Stimulated activated naive CD8-positive, alpha-beta T cell treated with anti-CD3 and anti-CD28 coated beads, Interleukin-15, Interleukin-2, amounts not matched to agents 100 U/mL and 50 U/mL, for 24 hours (primary cell): ENCODE data around the gene IBTK.
A peak's percentile ranks its signal among the peaks of the same experiment; 100 is the strongest.
"Not testable (repeated sequence)": the region's sequence is repeated elsewhere in the genome, so short reads cannot be mapped to it uniquely, and the experiment has no call there.

Experiments
- ATAC-seq: fragments of 150-1000 bp; cut with Tn5 transposase; one replicate; pipeline ENCODE4 v1.10.0; 2021
- DNase-seq: peaks from one replicate; pipeline ENCODE4 v3.0.0; 2021

The IBTK gene

DNA sequence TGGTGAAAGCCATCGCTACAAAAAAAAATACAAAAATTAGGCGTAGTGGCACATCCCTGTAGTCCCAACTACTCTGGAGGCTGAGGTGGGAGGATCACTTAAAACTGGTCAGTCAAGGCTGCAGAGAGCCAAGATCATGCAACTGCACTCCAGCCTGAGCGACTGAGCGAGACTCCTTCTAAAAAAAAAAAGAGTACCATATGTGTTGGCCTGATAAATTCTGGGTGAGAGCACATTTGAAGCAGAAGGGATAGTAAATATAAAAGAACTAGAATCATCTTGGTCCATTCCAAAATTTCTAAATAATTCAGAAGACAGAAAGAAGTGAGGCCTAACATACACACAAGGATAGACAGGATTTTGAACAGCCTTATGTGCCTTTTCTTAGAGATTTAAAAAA lies 2.2 kb downstream of the IBTK start:
- ATAC-seq: no peak
- no peak for DNase-seq

- DNase-seq (no peak), ATAC-seq (no peak)
These were observed 3.7 kb downstream of the IBTK start for GRCh38 chr6:82243884-82244283.

DNA sequence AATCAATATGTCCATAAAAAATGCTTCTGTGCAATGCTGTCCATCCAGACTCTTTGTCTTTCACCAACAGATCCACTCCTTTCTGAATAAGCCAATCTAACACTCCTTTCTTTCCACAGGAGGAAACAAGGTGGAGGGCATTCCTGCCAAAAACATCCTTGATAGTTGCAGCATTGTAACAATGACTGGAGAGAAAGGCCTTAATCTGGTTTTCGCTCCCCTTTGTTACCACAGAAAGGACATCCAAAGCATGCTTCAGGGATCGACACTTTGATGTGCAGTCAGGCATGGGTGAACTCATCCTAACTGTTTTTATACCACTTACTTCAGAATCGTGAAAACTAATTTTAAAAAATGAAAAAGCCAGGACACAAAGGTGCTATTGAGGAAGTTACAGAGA lies 7.4 kb downstream of the IBTK start:
- ATAC-seq (no peak), DNase-seq (no peak)

DNA sequence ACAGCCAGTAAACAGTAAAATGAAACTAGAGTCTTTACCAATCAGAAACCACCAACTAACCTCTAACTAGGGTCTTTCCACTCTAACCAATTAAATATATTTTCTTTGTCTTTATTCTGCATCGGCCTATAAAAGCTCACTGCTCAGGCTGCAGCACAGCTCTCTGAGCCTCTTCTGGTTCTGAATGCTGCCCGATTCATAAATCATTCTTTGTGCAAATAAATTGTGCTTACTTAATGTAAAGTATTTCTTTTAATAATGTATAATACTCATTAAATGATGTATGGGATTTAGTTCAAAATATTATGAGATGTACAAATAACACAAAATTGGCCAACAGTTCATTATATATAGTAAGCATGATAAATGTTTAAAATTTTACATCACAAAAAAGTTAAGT lies 7.9 kb downstream of the IBTK start:
- DNase-seq: no peak
- ATAC-seq: no peak

- ATAC-seq (no peak), DNase-seq (no peak)
These were observed 10.5 kb downstream of the IBTK start for GRCh38 chr6:82237013-82237412.

DNA sequence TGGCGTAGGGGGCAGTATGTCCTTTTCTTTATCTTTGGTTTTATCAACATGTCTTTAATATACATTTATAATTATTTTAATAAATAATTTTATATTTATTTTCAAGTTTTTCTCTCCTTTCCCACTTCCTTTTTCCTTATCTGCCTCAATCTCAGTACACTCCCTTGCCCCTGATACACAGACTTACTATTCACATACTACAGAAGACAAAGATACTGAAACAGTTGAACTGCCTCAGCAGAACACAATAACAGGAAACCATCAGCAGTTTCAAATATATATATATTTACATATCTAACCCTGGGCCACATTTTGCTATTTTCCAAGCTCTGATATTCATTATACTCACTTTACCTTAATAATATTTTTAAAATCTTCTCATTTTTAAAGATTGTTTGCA lies 19.8 kb downstream of the IBTK start:
- ATAC-seq: no peak
- no peak for DNase-seq

GRCh38 chr6:82220167-82220566 lies 27.4 kb downstream of the IBTK start:
- no peak for ATAC-seq
- no peak for DNase-seq

DNA sequence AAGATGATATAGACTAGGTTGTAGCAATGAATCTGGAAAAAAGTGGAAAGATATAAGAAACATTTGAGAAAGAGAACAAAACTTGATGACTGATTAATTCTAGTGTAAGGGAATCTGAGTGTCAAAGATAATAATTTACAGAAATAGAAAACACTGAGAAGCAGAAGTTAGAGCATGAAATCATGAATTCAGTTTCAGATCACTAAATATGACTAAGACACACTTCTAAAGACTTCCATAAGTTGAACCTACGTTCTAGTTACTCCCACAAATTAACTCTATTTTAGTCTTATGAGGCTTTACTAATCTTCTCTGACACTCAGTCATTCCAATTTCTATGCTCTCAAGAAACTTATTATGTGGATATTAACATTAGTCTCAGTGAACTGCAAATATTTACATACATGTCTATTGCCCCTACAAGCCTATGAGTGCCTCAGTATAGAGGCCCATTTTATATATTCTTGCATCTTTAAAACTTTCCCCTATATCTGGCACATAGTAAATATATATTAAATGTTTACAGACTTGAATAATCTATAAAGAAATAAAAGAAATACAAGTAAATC lies 30.4 kb downstream of the IBTK start:
- no peak for DNase-seq
- ATAC-seq: no peak

DNA sequence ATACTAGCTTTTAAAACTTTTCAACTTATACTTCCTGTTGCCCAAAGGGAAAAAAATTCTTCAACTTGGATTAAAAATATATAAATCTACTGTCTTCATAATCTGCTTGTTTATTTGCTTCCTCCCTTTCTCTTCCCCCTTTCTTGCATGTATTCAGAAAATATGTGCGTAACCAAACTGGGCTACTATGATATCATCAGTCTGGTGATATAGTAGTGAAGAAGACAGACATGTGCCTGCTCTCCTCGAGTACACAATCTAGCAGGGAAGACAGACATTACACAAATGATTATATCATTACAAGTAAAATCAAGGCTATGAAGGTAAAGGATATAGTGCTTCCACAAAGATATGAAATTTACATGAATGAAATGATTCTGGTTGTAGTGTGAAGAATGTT lies 31.0 kb downstream of the IBTK start:
- no peak for ATAC-seq
- no peak for DNase-seq

DNA sequence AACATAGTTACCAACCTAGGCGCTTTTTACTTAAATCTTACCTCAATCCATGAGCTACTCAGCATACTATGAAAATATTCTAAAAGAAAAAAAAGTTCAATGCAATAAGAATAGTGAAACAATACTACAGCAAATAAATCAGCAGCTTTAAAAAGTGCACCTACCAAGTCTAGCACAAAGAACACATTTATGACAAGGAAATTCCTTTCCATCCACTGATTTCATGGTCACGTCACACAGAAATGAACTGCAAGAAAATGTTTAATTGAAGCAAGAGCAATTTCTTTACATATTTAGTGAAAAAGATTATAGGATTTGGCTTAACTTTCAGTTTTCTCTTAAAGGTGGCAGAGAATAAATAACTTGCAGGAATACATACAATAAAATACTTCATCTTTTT lies 36.2 kb downstream of the IBTK start:
- DNase-seq (no peak), ATAC-seq (no peak)

DNA sequence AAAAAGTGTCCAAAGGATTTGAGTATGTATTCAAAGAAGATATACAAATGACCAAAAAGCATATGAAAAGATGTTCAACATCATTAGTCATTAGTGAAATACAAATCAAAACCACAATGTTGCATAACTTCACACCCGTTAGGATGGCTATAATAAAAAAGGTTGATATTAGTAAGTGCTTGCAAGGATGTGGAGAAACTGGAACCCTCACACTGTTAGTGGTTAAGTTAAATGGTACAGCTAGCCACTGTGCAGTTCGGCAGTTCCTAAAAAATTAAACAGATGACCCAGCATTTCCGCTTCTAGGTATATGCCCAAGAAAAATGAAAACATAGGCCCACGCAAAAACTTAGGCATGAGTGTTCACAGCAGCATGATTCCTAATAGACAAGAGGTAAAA lies 38.6 kb downstream of the IBTK start:
- ATAC-seq: no peak
- no peak for DNase-seq

DNA sequence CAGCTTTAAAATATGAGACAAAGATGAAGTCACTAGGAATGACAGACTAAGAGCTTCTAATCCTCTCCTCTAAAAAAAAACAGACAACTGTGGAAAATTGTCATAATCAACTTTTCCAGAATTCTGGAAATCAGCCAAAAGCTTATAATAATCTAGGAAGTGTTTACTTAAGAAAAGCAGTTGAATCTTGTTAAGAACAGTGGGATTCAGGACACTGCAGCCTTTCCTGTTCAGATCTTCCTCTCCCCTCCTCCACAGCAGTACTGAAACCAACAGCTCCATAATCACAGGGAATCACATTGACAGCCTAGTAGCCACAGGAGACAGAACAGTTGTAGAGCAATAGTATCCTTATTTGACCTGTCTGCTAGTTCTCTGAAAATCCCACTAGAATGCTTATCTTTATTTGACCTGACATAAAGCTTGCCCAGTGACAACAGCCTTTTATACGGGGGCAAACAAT lies 41.6 kb downstream of the IBTK start:
- ATAC-seq: no peak
- no peak for DNase-seq

DNA sequence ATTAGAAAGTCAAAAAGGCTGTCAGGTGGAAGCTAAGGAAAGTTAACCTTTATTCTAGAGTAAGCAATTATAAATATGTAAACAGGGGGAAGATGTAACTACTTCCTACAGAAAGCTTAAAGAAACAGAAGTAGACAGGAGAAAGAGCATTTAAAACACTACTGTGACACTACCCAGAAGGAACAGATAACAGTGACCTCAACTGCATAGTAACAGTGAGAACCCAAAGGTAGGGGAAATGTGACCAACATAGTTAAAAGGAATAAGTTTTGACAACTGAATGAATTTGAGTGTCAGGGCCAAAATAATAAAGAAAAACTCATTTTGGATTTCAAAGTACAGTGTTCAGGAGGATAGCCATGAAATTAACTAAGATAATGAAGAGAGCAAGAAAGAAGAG lies 43.5 kb downstream of the IBTK start:
- no peak for DNase-seq

GRCh38 chr6:82197784-82198183 lies 49.8 kb downstream of the IBTK start:
- ATAC-seq (no peak), DNase-seq (no peak)

More for the DNA sequence above, 43.5 kb downstream of the IBTK start:
- ATAC-seq: no peak

- not testable (repeated sequence) for DNase-seq, ATAC-seq
These were observed 50.3 kb downstream of the IBTK start for GRCh38 chr6:82197245-82197644.

DNA sequence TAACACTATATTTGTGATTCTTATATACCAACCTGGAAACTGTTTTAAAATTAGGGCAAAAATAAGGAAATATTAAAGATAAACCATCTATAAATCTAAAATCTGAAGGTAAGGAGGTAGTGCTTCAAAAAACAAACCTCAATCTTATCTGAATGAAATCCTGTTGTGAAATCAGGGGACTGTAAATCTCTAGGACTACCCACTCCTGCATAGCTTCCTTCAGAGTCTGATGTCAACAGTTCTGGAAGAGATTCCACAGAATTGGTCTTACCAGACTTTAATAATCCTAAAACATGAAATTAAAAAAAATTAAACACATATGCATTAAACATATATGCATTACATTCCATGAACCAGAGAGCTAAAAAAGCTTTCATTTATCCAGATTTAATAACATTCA lies 51.4 kb downstream of the IBTK start:
- ATAC-seq: no peak

GRCh38 chr6:82195619-82196018 lies 51.9 kb downstream of the IBTK start:
- ATAC-seq (no peak), DNase-seq (no peak)

More for the DNA sequence above, 51.4 kb downstream of the IBTK start:
- DNase-seq: no peak

GRCh38 chr6:82185948-82186535 lies 61.5 kb downstream of the IBTK start:
- ATAC-seq: no peak
- DNase-seq: no peak

DNA sequence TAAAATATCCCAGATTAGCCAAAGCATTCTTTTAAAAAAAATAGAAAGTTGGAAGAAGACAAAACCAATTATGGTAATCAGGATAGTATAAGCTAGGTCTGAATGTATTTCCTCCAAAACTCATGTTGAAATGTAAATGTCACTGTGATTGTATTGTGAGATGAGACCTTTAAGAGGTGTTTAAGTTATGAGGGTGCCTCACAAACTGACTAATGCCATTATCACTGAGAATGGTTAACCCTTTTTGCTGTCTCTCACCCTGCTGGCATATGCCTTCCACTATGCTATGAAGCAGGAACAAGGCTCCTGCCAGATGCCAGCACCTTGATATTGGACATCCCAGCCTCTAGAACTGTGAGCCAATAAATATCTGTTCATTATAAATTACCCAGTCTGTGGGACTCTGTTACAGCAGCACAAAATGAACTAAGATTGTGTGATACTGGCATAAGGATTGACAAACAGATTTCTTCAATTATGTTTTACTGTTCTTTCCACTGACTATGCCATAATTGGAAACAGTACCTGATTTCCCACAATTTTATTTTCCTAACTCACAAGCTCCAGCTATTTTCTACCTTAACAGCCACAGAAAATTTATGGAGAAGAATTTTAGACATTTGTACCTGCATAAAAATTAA lies 63.8 kb downstream of the IBTK start:
- DNase-seq: no peak
- peak; percentile 59 for ATAC-seq

- no peak for DNase-seq
- ATAC-seq: peak; percentile 43
These were observed 64.8 kb downstream of the IBTK start for GRCh38 chr6:82182756-82183155.

GRCh38 chr6:82179415-82179814 lies 68.1 kb downstream of the IBTK start:
- ATAC-seq (no peak), DNase-seq (no peak)

DNA sequence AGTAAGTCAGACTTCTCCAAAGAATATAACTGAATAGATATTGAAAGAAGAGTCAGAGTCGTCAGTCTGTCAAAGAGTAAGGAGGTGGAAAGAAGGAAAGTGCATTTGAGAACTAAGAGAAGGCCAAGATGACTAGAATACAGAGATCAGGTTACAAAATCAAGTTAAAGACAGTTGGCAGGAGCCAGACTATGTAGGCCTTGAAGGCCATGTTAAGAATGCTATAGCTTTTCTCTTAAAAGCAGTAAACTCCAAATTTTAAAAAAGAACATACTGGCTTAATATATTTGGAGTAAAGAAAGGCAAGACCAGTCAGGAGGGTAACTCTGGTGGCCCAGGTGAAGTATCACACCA lies 68.8 kb downstream of the IBTK start:
- DNase-seq (no peak), ATAC-seq (no peak)

DNA sequence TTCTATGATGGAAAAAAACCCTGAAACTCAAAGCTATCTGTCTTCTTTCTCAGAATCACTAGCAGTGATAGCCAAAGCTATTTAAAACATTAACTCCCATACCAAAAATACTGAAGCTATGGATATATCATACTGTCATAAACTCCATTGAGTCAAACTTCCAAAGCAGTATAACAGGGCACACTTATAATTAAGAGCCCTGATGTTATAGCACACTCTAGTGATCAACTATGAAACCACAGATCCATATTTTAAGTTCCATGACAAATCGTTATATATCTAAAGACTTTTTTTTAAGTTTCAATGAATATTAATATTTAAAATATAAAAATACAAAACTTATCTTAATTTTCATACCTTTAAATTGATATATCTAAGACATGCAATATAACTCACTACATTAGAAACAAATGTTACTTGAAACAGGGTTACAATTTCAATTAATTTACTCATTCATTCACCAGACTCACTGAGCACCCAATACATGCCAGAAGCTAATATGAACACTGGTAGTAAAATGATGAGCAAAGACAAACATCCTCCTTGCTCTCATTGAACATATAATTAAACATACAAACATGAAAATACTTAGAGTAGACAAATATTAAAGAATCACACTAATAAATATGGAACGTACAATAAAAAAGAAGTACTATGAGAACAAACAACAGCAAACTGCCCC lies 69.3 kb downstream of the IBTK start:
- DNase-seq (no peak), ATAC-seq (no peak)

- DNase-seq: no peak
- no peak for ATAC-seq
These were observed 70.9 kb downstream of the IBTK start for GRCh38 chr6:82176616-82177015.
